Activated T-helper 1 cell treated with Interleukin-2 at 50 U/mL for 16 hours (primary cell): ENCODE data around the gene SPDYE18.
"Not testable (repeated sequence)": the region's sequence is repeated elsewhere in the genome, so short reads cannot be mapped to it uniquely, and the experiment has no call there.

Experiments used
- DNase-seq: peaks from one replicate; pipeline ENCODE4 v3.0.0-alpha.2; 2020; ENCODE audit warnings: low read depth

SPDYE18 gene, protein sequence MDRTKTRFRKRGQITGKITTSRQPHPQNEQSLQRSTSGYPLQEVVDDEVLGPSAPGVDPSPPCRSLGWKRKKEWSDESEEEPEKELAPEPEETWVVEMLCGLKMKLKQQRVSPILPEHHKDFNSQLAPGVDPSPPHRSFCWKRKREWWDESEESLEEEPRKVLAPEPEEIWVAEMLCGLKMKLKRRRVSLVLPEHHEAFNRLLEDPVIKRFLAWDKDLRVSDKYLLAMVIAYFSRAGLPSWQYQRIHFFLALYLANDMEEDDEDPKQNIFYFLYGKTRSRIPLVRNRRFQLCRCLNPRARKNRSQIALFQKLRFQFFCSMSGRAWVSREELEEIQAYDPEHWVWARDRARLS

DNA sequence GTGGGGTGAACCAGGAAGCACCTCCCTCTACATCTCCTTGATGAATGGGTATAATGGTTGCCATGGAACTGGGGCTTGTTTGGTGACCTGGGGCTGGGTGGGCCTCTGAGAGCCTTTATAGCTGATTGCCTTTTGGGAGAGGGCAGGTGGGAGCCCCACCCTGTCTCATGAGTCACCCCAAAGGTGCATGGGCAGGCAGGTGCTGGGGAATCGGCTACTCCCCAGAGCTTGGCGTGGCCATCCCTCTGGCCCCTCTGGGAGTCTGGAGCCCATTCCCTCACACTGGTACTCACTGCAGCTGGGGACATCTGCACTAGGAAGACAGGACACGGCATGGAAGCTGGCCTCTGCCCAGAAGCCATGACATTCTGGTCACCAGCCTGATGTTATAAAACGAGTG is at the start of gene SPDYE18:
Gene SPDYE18 (minus strand): TSS at position 2 of the 400 bp plus-strand sequence. CDS start 2,046 bp downstream, outside the sequence.
- DNase-seq, result not testable (repeated sequence)

DNA sequence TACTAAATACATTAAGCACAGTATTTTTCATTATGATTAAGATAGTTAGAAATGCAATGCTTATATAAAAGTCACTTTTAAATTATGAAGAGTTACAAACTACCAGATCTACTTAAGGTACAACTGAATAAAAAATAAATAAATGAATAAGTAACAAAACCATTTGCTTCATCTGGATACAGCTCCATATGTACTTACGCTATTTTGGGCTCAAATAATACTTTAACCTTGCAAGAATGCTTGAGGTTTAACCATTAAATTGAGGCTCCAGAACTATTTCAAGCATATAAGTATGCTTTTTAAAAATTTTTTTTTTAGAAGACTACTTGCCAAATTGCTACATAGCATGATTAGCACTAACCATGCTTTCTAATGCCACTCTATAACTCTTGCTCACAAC is 46.0 kb upstream of the SPDYE18 start:
- DNase-seq, result not testable (repeated sequence)

DNA sequence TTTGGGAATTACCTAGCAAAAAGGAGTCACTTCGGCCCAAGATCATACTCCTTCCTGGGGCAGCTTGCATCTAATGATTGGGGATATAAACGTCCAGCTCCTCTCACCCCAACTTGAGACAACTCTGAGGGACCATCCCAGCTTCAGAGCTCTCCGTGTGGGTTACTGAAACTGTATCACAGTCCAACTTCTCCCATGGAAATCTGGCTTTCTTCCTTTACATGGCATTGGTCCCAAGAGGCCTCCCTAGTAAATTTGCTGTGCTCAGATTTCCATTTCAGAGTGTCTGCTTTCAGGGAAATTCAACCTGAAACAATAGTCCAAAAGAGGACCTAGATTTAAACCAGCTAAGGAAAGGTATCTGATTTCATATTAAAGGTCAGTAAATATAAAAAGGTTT is 45.3 kb upstream of the SPDYE18 start:
- DNase-seq, result not testable (repeated sequence)

DNA sequence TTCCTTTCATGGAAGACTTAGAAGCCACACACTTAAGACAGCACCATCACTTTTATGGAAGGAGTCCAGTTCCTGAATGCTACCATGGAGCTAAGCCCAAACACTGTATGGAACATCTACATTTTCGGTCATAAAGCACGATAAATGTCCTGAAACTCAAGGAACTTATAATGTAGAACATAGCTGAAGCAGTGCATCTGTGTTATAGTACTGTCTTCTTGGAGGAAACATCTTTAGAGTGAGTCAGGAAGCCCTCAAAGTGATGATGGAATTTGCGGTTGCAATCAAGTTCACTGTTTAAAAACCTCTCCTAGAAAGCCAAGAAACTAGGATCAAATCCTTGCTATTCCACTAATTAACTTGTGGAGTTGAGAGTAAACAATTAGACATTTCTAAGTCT is 43.5 kb upstream of the SPDYE18 start:
- DNase-seq, result not testable (repeated sequence)

DNA sequence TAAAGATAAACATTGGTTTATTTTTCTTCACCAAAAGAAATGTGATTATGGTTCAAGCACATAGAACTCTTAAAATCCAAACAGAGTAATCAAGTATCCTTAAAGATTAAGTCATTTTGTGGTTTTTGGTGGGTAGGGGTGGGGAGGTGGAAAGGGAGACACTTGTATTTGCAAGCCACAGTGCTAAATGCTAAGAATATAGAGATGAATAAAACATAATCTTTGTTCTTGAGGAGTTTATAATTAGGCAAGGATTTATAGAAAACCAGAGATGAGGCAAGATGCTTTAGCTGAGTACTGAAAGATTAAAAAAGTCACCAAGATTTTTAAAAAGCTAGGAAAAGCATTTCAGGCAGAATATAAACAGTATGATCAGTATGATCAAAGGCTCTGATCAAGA is 40.3 kb upstream of the SPDYE18 start:
- DNase-seq, result not testable (repeated sequence)

DNA sequence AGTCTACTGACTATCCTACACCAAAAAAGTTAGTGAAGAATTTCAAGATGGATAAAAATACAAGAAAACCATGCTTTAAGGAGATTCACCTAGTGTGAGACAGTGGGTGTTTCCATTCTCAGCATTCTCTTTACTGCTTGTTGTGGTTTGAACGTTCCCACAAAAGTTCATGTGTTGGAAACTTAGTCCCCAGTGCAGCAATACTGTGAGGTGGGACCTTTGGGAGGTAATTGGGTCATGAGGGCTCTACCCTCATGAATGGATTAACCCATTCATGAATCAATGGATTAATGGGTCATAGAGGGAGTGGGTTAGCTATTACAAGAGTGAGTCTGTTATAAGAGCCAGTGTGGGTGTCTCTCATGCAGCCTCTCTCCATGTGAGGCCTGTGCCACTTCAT is 38.8 kb upstream of the SPDYE18 start:
- not testable (repeated sequence) for DNase-seq

DNA sequence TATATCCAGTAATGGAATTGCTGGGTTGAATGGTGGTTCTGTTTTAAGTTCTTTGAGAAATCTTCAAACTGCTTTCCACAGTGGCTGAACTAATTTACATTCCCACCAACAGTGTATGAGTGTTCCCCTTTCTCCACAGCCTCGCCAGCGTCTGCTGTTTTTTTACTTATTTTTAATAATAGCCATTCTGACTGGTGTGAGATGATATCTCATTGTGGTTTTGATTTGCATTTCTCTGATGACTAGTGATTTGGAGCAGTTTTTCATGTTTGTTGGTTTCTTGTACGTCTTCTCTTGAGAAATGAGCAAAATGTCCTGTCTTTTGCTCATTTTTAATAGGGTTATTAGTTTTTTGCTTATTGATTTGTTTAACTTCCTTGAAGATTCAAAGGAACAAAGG is 38.1 kb upstream of the SPDYE18 start:
- DNase-seq, result not testable (repeated sequence)

DNA sequence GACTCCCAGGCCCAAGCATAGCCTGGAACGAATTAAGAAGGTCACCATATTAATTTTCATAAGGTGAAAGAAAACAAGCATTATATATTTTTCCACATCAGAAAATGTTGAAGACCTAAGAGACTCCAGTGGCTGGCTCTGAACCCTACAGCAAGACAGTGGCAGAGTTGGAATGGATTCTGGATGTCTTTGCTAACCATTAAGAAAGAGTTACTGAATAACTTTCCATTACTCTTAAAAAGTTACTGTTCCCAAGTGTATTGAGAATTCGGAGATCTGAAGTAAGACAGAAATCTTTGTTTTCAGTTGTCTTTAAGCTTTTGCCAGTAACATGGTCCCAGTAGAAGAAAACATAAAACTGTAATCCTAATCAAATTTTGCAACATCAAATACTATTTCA is 29.9 kb upstream of the SPDYE18 start:
- DNase-seq, result not testable (repeated sequence)

DNA sequence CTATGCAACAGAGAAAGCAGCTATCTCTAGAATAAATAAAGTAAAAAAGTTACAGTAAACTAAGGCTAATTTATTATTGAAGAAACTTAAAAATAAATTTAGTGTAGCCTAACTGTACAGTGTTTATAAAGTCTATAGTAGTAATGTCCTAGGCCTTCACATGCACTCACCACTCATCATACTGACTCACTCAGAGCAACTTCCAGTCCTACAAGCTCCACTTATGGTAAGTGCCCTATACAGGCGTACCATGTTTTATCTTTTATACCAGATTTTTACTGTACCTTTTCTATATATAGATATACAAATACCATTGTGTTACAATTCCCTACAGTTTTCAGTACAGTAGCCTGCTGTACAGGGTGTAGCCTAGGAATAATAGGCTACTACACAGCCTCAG is 19.8 kb upstream of the SPDYE18 start:
- DNase-seq, result not testable (repeated sequence)

DNA sequence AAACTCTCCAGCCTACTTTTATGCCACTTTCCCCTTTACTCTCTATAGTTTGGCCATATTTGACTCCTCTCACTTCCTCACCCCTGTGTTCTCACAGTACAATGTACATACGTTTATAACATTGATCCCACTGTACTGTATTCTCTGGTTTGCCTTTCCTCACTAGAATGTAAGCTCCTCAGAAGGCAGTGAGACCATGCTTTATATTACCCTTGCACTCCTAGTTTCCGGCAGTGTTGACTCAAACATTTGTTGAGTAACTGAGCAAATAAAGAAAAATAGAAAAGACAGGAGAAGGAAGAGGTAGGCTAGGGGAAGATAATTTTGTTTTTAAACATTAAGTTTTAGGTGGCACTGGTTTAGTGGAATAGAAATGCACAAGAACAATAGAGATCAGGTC is 17.9 kb upstream of the SPDYE18 start:
- DNase-seq, result not testable (repeated sequence)

DNA sequence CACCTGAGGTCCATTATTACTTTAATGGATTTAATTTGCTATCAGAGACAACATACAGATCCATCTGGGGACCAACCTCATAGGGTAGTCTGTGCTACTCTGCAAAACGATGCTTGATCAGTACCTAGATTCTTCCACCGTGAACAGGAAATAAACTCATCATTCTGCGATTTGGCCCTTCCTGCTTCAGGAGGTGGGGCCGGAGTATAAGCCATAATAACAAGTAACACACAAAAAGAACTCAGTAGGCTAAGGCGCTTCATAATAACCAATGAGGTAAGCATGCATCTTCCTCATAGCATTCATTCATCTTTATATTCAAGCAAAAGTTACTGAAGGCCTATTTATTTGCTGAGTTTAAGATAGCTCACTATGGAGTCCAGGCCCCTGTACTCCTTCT is 17.3 kb upstream of the SPDYE18 start:
- not testable (repeated sequence) for DNase-seq

DNA sequence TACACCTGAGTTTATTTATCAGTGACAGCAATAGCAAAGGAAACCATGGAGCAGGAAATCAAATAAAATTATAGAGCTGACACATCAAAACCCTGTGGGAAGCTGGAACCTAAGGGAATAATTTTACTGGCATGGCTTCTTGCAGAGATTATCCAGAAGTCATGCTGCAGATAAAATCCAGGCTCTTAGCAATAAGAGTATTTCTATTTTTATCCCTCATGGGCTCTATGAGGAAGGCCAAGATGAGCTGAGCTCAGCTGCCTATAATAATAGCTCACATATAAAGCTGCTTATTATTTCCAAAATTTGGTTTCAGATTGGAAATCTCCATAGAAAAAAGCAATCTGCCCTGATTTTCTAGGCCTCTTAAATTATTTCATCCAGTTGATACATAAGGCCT is 16.8 kb upstream of the SPDYE18 start:
- not testable (repeated sequence) for DNase-seq

DNA sequence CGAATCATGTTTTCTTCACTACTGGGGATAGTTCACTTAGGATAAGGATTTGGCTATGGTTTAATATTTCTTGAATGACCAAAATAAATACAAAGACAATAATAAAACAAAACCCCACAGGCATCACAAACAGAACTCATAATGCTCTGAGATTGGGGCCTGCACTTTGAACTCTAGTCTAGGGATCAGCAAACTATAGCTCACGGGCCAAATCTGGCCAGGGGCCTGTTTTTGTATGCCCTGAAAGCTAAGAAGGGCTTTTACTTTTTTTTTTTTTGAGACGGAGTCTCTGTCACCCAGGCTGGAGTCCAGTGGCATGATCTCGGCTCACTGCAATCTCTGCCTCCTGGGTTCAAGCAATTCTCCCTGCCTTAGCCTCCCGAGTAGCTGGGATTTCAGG is 14.7 kb upstream of the SPDYE18 start:
- DNase-seq, result not testable (repeated sequence)

DNA sequence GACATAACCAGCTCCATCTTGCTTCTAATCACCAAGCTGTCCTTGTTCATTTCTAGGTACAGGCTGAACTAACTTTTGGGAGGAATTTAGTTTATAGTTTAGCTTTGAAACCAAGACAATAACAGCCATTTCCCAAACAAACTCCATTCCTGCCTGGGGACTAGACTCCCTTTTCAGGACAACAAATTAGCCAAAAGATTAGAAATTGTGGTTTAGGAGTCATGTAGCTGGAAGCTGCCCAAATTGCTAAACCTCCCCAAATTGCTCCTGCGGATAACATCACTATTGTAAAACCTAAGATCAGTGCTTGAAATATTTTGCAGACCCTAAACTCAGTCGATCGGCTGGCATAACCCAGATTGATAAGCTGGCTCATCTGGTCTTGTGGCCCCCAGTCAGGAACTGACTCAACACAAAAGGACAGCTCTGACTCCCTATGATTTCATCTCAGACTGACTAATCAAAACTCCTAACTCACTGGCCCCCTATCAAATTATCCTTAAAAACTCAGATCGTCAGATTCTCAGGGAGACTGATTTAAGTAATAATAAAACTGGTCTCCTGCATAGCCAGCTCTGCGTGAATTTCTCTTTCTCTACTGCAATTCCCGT is 12.5 kb upstream of the SPDYE18 start:
- not testable (repeated sequence) for DNase-seq

DNA sequence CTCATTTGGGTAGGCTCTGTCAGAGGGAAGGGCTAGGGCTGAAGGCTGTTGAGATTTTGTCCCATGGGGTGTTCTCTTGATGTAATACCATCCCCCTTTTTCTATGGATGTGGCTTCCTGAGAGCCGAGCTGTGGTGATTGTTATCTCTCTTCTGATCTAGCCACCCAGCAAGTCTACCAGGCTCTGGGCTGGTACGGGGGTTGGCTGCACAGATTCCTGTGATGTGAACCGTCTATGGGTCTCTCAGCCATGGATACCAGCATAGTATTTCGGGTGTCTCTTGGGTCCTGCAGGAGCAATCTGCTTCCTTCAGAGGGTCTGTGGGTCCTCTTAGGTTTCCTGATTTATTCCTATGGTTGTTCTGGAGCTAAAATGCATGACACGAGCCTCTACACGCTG is 8.8 kb upstream of the SPDYE18 start:
- DNase-seq, result not testable (repeated sequence)

DNA sequence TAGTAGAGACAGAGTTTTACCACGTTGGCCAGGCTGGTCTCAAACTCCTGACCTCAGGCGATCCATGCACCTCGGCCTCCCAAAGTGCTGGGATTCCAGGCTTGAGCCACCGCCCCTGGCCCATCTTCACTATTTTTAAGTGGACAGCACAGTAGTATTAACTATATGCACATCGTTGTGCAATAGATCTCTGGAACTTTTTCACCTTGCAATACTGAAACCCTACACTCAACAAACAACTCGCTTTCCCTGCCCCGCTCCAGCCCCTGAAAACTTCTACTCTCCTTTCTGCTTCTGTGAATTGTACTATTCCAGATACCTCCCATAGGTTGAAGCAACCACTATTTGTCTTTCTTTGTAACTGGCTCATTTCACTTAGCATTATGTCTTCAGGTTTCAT is 3.5 kb upstream of the SPDYE18 start:
- not testable (repeated sequence) for DNase-seq

DNA sequence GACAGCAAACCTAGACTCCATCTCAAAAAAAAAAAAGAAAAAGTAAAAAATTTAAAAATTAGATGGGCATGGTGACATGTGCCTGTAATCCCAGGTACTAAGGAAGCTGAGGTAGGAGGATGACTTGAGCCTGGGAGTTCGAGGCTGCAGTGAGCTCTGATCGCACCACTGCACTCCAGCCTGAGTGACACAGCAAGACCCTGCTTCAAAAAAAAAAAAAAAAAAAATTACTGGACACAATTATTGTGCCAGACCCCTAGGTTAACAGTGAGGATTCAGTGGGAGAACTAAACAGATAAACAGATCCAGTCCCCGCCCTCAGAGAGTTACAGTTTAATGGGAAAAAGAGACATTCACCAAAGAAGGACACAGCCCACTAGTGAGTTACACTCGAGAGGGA is 1.4 kb upstream of the SPDYE18 start:
- not testable (repeated sequence) for DNase-seq

DNA sequence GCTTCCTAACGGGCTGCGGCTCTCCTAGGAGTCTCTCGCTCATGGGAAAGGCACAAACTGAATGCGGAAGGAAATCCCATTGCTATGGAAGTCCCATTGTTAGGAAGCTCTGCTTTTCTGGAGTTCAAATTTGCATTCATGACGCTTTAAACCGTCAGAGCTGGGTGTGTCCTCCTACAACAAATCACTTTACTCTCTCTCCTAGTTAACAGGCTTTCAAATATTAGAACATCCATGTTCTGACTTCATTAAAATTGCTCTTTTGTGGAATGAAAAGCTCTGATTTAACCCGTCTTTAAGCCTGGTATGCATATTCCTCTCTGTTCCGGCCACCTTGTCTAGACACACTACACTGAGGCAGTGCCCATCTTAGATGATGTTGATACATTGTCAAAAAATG is 30.1 kb downstream of the SPDYE18 start, which contains the start of gene SPDYE17:
Gene SPDYE17 (minus strand): TSS at position 101 of the 400 bp plus-strand sequence. CDS start 1,791 bp downstream, outside the sequence.
- not testable (repeated sequence) for DNase-seq

DNA sequence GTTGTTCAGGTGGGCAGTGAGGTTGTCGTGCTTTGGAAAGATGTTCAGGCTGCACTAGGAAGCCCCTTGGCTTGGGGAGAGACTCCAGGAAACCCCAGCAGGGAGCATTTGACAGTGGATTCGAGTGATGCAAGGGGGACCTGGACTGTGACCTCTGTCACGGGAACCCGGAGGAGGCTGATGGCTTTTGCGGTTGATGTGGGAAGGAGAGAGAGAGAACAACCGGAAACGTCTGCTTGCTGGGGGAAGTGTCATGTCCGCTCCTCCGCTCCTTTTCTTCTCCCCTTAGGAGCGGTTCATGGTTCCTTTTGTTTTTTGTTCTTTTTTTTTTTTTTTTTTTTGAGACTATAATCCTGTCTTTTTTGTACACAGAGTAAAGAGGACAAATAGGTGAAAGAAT is 36.0 kb downstream of the SPDYE18 start:
- not testable (repeated sequence) for DNase-seq

DNA sequence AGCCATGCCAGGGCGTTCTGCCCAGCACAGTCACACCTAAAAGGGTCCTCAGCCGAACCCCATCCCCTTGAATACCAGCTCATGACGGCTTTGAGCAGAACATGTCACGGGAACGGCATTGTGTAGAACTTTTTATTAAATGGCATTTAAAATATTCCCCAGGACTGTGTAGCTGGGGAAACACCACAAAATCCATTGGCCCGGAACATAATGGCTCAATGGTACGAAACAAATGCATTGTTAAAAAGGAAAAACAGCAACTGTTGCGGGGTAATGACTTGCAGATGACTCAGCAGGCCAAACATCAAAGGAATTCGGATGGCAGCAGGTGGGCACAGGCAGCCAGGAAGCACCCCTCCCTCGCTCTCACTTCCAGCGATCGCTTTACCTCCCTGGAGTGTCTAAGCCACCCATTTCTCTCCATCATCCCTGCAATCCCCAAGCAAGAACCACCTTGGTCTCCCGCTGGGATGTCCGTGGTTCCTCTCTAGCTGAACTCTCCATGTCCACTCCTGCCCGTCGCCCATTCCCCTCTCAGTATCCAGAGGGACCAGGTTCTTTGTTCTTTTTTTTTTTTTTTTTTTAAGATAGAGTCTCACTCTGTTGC is 52.2 kb downstream of the SPDYE18 start:
- not testable (repeated sequence) for DNase-seq

DNA sequence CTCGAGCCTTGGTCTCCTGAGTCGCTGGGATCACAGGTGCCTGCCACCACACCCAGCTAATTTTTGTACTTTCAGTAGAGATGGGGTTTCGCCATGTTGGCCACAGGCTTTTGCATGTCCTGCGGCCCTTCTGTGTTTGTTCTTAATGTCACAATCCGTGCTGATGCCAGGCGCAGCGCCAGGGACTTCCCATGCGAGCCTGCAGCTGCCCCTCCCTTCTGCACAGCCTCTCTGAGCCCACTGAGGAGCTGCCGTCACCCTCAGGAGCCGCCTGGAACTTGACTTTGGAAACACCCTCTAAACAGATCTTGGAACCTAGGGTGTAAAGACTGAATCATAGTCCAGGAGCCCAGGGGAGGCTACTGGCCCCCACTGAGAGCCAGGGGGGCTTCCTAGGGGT is 54.4 kb downstream of the SPDYE18 start:
- DNase-seq, result not testable (repeated sequence)

DNA sequence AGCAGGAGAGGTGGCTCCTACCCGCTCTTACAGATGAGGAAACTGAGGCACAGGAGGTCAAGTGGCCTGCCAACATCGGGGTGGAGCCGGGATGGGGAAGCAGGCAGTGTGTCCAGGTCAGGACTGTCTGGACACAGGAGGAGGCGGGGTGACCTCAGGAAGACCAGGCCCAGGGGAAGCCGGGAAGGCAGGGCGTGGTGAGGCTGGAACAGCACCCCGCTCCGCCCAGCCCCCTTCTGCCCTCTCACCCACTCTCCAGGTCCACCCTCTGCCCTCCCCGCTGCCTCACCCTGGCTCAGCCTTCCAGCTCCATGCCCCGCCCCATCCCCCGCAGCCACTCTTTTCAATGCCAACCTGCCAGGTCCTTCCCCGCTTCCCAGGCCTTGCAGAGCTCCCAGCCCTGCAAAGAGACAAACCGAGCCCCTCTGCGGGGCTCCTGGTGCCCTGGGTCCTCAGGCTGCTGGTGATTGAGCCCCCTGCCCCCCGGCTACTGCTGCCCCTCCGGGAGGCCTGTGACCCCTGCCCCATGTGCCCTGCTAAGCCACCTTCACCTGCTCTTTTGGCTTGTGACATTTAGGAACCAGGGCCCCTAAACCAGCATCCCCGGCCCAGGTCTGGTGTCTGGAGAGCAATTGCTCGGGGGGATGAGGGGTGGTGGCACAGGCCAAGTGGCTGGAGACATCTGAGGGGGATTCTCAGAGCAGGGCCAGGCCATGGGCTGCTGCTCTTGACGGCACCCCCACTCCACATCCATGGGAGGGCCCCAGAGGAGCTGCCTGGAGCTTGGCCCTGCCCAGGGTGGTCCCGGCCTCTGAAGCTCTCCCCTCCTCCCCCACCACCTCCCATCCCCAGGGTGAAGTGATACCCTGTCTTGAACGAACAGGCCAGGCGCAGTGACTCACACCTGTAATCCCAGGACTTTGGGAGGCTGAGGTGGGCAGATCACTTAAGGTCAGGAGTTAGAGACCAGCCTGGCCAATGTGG is 55.9 kb downstream of the SPDYE18 start:
- not testable (repeated sequence) for DNase-seq
